GM12878 (cell line): ENCODE results near the gene SPINK4. TPM values are rescaled to one million over a fixed set of nuclear protein-coding genes. Genes with fewer than 3 reads are reported as not detected.

Source experiments
- ATAC-seq: fragments of 200-7000 bp; cut with Tn5 transposase; 3 replicates; pipeline ENCODE4 v1.9.1; 2020; ENCODE audit warnings: mild to moderate bottlenecking, moderate library complexity
- BruUV-seq: library from RNA; stranded (reverse); fragments of 400-500 nt; replicated peaks from 2 replicates; lab custom pipeline; 2021; lab: Mats Ljungman, UMichigan
- CTCF ChIA-PET: fragments of 300-600 bp; sonication (Branson Sonifier 250); formaldehyde crosslinking; extraction: SDS; loops from one replicate; lab custom pipeline; 2021; ENCODE audit warnings: inconsistent platforms; lab: Yijun Ruan, JAX
- POLR2A ChIA-PET: fragments of 350-600 bp; formaldehyde crosslinking; extraction: SDS; loops from one replicate; lab custom pipeline; 2021; ENCODE audit warnings: inconsistent platforms; lab: Charles Lee
- RAD21 ChIA-PET: fragments of 300-600 bp; sonication (Branson Sonifier 250); formaldehyde crosslinking; loops from one replicate; lab custom pipeline; 2023; ENCODE audit warnings: antibody characterized with exemption; ENCODE audit not compliant: unreplicated experiment; lab: Charles Lee
- SMC1A ChIA-PET: fragments of 300-600 bp; sonication (Branson Sonifier 250); formaldehyde crosslinking; loops from one replicate; lab custom pipeline; 2023; ENCODE audit not compliant: unreplicated experiment, uncharacterized antibody; lab: Charles Lee
- DNase-seq: peaks from one replicate; pipeline ENCODE4 v3.0.0-alpha.2; 2011; ENCODE audit warnings: low read depth, low spot score
- FAIRE-seq: peaks from 3 replicates; lab custom pipeline; 2011; peaks lifted over from hg19 to GRCh38; lab: Jason Lieb, UNC
- H2AFZ ChIP-seq: 2 replicates; pipeline ENCODE4 v1.6.0; 2011; ENCODE audit warnings: low read depth, low read length, control low read depth; ENCODE audit not compliant: control insufficient read depth
- H3K27ac ChIP-seq: 2 replicates; pipeline ENCODE4 v1.5.1; 2011; ENCODE audit warnings: control low read depth; ENCODE audit not compliant: control insufficient read depth, insufficient read depth
- H3K27me3 ChIP-seq, 2 experiments: replicated peaks in 1 of 2; 2 replicates each; pipeline versions ENCODE4 v1.6.0 to v1.6.1; 2011; ENCODE audit warnings: low read length in 1 of 2; ENCODE audit not compliant: control insufficient read depth in 2 of 2, insufficient read depth in 2 of 2
- H3K36me3 ChIP-seq, 2 experiments: 2 replicates each; pipeline ENCODE4 v1.5.1; 2011; ENCODE audit warnings: low read length in 1 of 2; ENCODE audit not compliant: control insufficient read depth in 2 of 2, insufficient read depth in 2 of 2
- H3K4me1 ChIP-seq: 2 replicates; pipeline ENCODE4 v1.6.1; 2011; ENCODE audit warnings: mild to moderate bottlenecking, low read length, moderate library complexity, mixed read lengths; ENCODE audit not compliant: control insufficient read depth, insufficient read depth
- H3K4me2 ChIP-seq: 2 replicates; pipeline ENCODE4 v1.6.0; 2011; ENCODE audit warnings: control low read depth; ENCODE audit not compliant: control insufficient read depth, insufficient read depth
- H3K4me3 ChIP-seq: fragments of 200-600 bp; sonication (generic); 2 replicates; pipeline ENCODE4 v1.5.1; 2016
- H3K79me2 ChIP-seq: 2 replicates; pipeline ENCODE4 v1.6.0; 2011; ENCODE audit warnings: low read length; ENCODE audit not compliant: control insufficient read depth, insufficient read depth
- H3K9ac ChIP-seq: 2 replicates; pipeline ENCODE4 v1.8.0; 2011; ENCODE audit warnings: low read length, control low read depth, mixed read lengths; ENCODE audit not compliant: control insufficient read depth, insufficient read depth
- H3K9me3 ChIP-seq: replicated peaks from 3 replicates; pipeline ENCODE4 v1.5.1; 2011; ENCODE audit warnings: mild to moderate bottlenecking, low read length; ENCODE audit not compliant: control insufficient read depth, insufficient read depth
- H4K20me1 ChIP-seq: 2 replicates; pipeline ENCODE4 v1.6.0; 2011; ENCODE audit not compliant: control insufficient read depth, insufficient read depth
- BHLHE40 ChIP-seq, 2 experiments: fragments of 450-650 bp in 1 of 2; IDR thresholded peaks; 2 replicates each; pipeline ENCODE4 v1.6.1; 2011 to 2017; ENCODE audit warnings: low read depth in 2 of 2, borderline replicate concordance in 1 of 2, improper control_type of control experiment in 1 of 2, low read length in 1 of 2, mild to moderate bottlenecking in 1 of 2
- CREB1 ChIP-seq: IDR thresholded peaks from 2 replicates; pipeline ENCODE4 v1.6.1; 2012; ENCODE audit warnings: low read depth, mild to moderate bottlenecking, inconsistent platforms
- HDAC6 ChIP-seq: fragments of 200-600 bp; sonication (generic); IDR thresholded peaks from one replicate; pipeline ENCODE4 v1.8.0; 2017; ENCODE audit warnings: antibody characterized with exemption; ENCODE audit not compliant: unreplicated experiment
- LARP7 ChIP-seq: fragments of 450-650 bp; IDR thresholded peaks from 2 replicates; pipeline ENCODE4 v1.6.1; 2017; ENCODE audit warnings: mild to moderate bottlenecking
- RELA ChIP-seq: fragments of 450-650 bp; IDR thresholded peaks from 2 replicates; pipeline ENCODE4 v1.8.0; 2014; ENCODE audit warnings: borderline replicate concordance; ENCODE audit not compliant: partially characterized antibody
- RFX5 ChIP-seq: IDR thresholded peaks from 2 replicates; pipeline ENCODE4 v1.6.1; 2011; ENCODE audit warnings: low read depth, low read length, improper control_type of control experiment
- SP1 ChIP-seq: IDR thresholded peaks from one replicate; pipeline ENCODE4 v1.6.1; 2011; ENCODE audit warnings: low read depth, low read length
- TCF12 ChIP-seq: IDR thresholded peaks from 2 replicates; pipeline ENCODE4 v1.6.1; 2011; ENCODE audit warnings: low read depth, mild to moderate bottlenecking, low read length
- WGBS: methylation state at CpG from one replicate; pipeline ENCODE4 v1.1.6; 2016; ENCODE audit warnings: low lambda C conversion rate; ENCODE audit not compliant: insufficient replicate concordance, insufficient coverage; ENCODE audit errors: missing lambda C conversion rate; 5-methylcytosine and 5-hydroxymethylcytosine counted together
- in situ Hi-C: fragments of 300-500 bp; cut with MboI; formaldehyde crosslinking; loops from 9 replicates; pipeline ENCODE4 v1.14.3; 2018; ENCODE audit warnings: mixed read lengths
- intact Hi-C: fragments of 100-400 bp; cut with micrococcal nuclease; formaldehyde crosslinking; loops from one replicate; pipeline ENCODE4 v1.14.2; 2022; ENCODE audit not compliant: unreplicated experiment
- polyA plus RNA-seq, 11 experiments: library from polyadenylated mRNA; depleted of rRNA in 4 of 11; unstranded in 6 of 11; stranded (reverse) in 5 of 11; fragments of >200 nt; fragmentation: Nextera tagmentation in 4 of 11; fragmentation: Illumina TruSeq in 1 of 11; extraction: Ambion mirVana in 4 of 11; extraction: Trizol in 1 of 11; gene quantifications; 1 replicate in 1 of 11; 2 replicates in 10 of 11; pipeline versions ENCODE4 v1.2.1 to v1.2.3, GENCODE V29; 2011 to 2016; ENCODE audit warnings: inconsistent platforms in 2 of 11, missing spikeins in 2 of 11, low read depth in 1 of 11
- total RNA-seq, 4 experiments: library from RNA; depleted of rRNA in 3 of 4; stranded (reverse); fragments of >200 nt in 3 of 4; fragmentation: Illumina TruSeq in 1 of 4; extraction: Trizol in 1 of 4; gene quantifications; 2 replicates each; pipeline versions ENCODE4 v1.2.1 to v1.2.3, GENCODE V29; 2013 to 2021
- TF ChIP-seq, protein P1 (sequence below), 3 experiments: IDR thresholded peaks in 2 of 3; conservative IDR thresholded peaks in 1 of 3; 2 replicates each; pipeline ENCODE4 v1.5.1; 2011; ENCODE audit warnings: low read depth in 3 of 3, low read length in 3 of 3, mild to moderate bottlenecking in 3 of 3, control low read depth in 2 of 3, moderate library complexity in 2 of 3, inconsistent platforms in 1 of 3, mixed read lengths in 1 of 3; ENCODE audit not compliant: control insufficient read depth in 2 of 3, insufficient read depth in 1 of 3; ENCODE audit errors: extremely low read depth in 1 of 3
- TF ChIP-seq, protein P2 (sequence below): IDR thresholded peaks from 2 replicates; pipeline ENCODE4 v1.6.1; 2012; ENCODE audit warnings: low read depth, low read length, improper control_type of control experiment
- TF ChIP-seq, protein P3 (sequence below): IDR thresholded peaks from 2 replicates; pipeline ENCODE4 v1.6.1; 2011; ENCODE audit warnings: low read depth, low read length, improper control_type of control experiment, borderline replicate concordance
- TF ChIP-seq, protein P4 (sequence below): fragments of 450-650 bp; IDR thresholded peaks from 2 replicates; pipeline ENCODE4 v1.6.1; 2018; ENCODE audit warnings: mild to moderate bottlenecking, low read depth, moderate library complexity; ENCODE audit not compliant: partially characterized antibody
- TF ChIP-seq, protein P5 (sequence below): IDR thresholded peaks from 2 replicates; pipeline ENCODE4 v1.6.1; 2012; ENCODE audit warnings: low read depth, low read length, improper control_type of control experiment
- TF ChIP-seq, protein P6 (sequence below): IDR thresholded peaks from 2 replicates; pipeline ENCODE4 v1.6.1; 2012; ENCODE audit warnings: low read depth, low read length, improper control_type of control experiment

Gene SPINK4
- total and polyA plus RNA-seq, 10 of the 15 experiments (the other 5 are each of a cell fraction or from before 2014, with no cell fraction given): not detected

DNA sequence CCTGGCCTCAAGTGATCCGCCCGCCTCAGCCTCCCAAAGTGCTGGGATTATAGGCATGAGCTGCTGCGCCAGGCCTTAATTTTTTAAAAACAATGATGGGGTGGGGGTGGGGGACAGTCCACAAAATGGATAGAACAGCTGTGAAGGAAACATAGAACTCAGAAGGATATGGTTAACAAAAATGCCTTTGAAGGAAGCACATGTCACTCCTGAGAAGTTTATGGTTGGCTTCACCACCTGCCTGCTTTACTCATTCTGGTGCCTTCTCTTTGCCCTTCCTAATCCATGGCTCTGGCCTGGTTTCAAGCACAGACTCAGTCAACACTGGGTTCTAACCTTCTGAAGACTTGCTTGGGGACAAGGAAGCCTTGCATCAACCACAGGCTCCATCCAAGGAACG, 14.2 kb downstream of the SPINK4 start (continued):
- TF ChIP-seq, protein P1, sequence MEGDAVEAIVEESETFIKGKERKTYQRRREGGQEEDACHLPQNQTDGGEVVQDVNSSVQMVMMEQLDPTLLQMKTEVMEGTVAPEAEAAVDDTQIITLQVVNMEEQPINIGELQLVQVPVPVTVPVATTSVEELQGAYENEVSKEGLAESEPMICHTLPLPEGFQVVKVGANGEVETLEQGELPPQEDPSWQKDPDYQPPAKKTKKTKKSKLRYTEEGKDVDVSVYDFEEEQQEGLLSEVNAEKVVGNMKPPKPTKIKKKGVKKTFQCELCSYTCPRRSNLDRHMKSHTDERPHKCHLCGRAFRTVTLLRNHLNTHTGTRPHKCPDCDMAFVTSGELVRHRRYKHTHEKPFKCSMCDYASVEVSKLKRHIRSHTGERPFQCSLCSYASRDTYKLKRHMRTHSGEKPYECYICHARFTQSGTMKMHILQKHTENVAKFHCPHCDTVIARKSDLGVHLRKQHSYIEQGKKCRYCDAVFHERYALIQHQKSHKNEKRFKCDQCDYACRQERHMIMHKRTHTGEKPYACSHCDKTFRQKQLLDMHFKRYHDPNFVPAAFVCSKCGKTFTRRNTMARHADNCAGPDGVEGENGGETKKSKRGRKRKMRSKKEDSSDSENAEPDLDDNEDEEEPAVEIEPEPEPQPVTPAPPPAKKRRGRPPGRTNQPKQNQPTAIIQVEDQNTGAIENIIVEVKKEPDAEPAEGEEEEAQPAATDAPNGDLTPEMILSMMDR (IDR thresholded peaks at IDR 0.05 in 2 of 3, conservative IDR thresholded peaks at IDR 0.05 in 1 of 3; ENCODE audit: control insufficient read depth in 2 of 3, extremely low read depth in 1 of 3, insufficient read depth in 1 of 3, low read depth in 3 of 3, low read length in 3 of 3): no peak
- TF ChIP-seq, protein P2, sequence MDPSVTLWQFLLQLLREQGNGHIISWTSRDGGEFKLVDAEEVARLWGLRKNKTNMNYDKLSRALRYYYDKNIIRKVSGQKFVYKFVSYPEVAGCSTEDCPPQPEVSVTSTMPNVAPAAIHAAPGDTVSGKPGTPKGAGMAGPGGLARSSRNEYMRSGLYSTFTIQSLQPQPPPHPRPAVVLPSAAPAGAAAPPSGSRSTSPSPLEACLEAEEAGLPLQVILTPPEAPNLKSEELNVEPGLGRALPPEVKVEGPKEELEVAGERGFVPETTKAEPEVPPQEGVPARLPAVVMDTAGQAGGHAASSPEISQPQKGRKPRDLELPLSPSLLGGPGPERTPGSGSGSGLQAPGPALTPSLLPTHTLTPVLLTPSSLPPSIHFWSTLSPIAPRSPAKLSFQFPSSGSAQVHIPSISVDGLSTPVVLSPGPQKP: no peak
- TF ChIP-seq CREB1: no peak
- TF ChIP-seq, protein P3, sequence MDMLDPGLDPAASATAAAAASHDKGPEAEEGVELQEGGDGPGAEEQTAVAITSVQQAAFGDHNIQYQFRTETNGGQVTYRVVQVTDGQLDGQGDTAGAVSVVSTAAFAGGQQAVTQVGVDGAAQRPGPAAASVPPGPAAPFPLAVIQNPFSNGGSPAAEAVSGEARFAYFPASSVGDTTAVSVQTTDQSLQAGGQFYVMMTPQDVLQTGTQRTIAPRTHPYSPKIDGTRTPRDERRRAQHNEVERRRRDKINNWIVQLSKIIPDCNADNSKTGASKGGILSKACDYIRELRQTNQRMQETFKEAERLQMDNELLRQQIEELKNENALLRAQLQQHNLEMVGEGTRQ: no peak
- no peak for TF ChIP-seq TCF12

DNA sequence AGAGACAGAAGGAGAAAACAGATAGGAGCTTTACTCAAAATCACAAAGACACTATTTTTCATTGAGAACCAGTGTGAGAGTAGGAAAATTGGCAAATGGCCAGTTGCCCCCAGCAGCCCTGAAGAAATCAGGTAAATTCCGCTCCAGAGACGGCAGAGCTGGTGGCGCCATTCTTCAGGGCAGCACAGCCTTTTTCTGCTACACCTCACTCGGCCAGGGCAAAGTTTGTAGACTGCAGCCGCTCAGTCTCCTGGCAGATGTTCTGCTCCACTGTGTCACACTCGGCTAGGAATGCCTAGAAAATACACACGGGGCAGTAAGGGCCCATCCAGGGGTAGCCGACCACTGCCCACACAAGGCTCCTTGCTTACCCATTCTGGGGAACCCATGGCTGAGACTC, 15.0 kb downstream of the SPINK4 start:
- ChIA-PET RAD21 (interaction anchor here (1.7 kb wide), 1 partner anchor 29 kb away, joined by 4 read pairs; no protein-coding TSS in a partner anchor), SMC1A (no interaction called here), POLR2A (no interaction called here), CTCF (no interaction called here)
- peaks cover 6% of the 10 kb centered on the region for H3K4me1 ChIP-seq
- no TSS peak for BruUV-seq
- H3K4me3 ChIP-seq: no peak overlapping the region
- H3K79me2 ChIP-seq: no peaks in the 10 kb centered on the region
- H3K4me2 ChIP-seq: no peak overlapping the region
- FAIRE-seq (no peak), DNase-seq (no peak), ATAC-seq (no peak)
- peaks cover 22 to 32% of the 10 kb centered on the region in 2 experiments for H3K36me3 ChIP-seq
- intact Hi-C loops (no loop called here), in situ Hi-C loops (no loop called here)
- WGBS: 100% methylated on average over 8 of the region's 8 CpGs
- no peak overlapping the region for H3K27ac ChIP-seq
- H3K9ac ChIP-seq: no peak overlapping the region
- no peaks in the 10 kb centered on the region for H4K20me1 ChIP-seq
- no peaks in the 10 kb centered on the region for H3K9me3 ChIP-seq
- H3K27me3 ChIP-seq: no peaks in the 10 kb centered on the region
- H2AFZ ChIP-seq: no peak overlapping the region
- TF ChIP-seq BHLHE40 (IDR thresholded peaks at IDR 0.05; ENCODE audit: borderline replicate concordance in 1 of 2, low read depth in 2 of 2, low read length in 1 of 2) (no peak), RELA (no peak), LARP7 (no peak), TCF12 (no peak), RFX5 (no peak), HDAC6 (no peak), SP1 (no peak)
- TF ChIP-seq, protein P4, sequence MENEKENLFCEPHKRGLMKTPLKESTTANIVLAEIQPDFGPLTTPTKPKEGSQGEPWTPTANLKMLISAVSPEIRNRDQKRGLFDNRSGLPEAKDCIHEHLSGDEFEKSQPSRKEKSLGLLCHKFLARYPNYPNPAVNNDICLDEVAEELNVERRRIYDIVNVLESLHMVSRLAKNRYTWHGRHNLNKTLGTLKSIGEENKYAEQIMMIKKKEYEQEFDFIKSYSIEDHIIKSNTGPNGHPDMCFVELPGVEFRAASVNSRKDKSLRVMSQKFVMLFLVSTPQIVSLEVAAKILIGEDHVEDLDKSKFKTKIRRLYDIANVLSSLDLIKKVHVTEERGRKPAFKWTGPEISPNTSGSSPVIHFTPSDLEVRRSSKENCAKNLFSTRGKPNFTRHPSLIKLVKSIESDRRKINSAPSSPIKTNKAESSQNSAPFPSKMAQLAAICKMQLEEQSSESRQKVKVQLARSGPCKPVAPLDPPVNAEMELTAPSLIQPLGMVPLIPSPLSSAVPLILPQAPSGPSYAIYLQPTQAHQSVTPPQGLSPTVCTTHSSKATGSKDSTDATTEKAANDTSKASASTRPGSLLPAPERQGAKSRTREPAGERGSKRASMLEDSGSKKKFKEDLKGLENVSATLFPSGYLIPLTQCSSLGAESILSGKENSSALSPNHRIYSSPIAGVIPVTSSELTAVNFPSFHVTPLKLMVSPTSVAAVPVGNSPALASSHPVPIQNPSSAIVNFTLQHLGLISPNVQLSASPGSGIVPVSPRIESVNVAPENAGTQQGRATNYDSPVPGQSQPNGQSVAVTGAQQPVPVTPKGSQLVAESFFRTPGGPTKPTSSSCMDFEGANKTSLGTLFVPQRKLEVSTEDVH: no peak
- TF ChIP-seq, protein P5, sequence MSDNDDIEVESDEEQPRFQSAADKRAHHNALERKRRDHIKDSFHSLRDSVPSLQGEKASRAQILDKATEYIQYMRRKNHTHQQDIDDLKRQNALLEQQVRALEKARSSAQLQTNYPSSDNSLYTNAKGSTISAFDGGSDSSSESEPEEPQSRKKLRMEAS: no peak
- TF ChIP-seq, protein P6, sequence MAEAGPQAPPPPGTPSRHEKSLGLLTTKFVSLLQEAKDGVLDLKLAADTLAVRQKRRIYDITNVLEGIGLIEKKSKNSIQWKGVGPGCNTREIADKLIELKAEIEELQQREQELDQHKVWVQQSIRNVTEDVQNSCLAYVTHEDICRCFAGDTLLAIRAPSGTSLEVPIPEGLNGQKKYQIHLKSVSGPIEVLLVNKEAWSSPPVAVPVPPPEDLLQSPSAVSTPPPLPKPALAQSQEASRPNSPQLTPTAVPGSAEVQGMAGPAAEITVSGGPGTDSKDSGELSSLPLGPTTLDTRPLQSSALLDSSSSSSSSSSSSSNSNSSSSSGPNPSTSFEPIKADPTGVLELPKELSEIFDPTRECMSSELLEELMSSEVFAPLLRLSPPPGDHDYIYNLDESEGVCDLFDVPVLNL: no peak
